GM13976 (cell line): ENCODE data around the gene PPP1CA.
"Not testable (repeated sequence)": the region's sequence is repeated elsewhere in the genome, so short reads cannot be mapped to it uniquely, and the experiment has no call there.

Experiments
- DNase-seq: peaks from one replicate; pipeline ENCODE4 v3.0.0; 2012; ENCODE audit warnings: low spot score
- in situ Hi-C: fragments of 300-500 bp; cut with MboI; formaldehyde crosslinking; loops from one replicate; pipeline ENCODE4 v1.12.0; 2022; ENCODE audit warnings: low sequenced_read_pairs, mixed read lengths, inconsistent platforms; ENCODE audit not compliant: unreplicated experiment
- TF ChIP-seq, protein P1 (sequence below): IDR thresholded peaks from 2 replicates; pipeline ENCODE4 v1.5.1; 2012; ENCODE audit warnings: borderline replicate concordance, mild to moderate bottlenecking; ENCODE audit not compliant: insufficient read depth; ENCODE audit errors: extremely low read depth, missing control alignments, control extremely low read depth

Gene PPP1CA

DNA sequence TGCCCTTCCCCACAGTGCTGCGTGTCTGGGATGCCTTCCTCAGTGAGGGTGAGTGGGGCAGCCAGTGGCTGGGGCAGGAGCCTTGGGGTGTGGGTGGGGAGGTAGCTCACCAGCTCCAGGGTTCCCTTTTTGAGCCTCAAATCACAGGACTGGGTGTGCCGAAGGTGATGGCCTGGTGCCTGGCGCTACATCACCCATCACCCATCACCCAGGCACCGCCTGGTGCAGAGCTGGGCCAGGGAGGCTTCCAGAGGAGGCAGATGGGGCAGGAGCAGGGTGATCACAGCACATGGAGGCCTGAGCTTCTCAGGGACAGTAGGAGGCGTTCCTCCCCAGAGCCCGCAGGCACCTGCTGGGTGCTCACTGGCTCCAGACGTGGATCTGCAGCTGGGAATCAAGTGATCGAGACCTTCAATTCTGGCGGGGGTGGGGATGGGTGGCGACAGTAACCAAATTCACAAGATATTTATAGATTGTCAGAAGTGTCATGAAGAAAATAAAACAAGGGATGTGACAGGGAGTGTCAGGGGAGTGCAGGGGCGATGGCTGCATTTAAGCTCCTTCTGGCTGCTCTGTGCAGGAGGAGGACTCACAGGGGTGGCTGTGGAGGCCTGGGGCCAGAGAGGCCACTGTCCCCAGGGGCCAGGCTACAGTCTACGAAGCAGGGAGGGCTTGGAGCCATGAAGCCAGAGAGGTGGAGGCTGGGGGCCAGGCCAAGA lies 5.5 kb upstream of the PPP1CA start:
- DNase-seq: no peak
- in situ Hi-C loops: no loop called here
- TF ChIP-seq, protein P1, sequence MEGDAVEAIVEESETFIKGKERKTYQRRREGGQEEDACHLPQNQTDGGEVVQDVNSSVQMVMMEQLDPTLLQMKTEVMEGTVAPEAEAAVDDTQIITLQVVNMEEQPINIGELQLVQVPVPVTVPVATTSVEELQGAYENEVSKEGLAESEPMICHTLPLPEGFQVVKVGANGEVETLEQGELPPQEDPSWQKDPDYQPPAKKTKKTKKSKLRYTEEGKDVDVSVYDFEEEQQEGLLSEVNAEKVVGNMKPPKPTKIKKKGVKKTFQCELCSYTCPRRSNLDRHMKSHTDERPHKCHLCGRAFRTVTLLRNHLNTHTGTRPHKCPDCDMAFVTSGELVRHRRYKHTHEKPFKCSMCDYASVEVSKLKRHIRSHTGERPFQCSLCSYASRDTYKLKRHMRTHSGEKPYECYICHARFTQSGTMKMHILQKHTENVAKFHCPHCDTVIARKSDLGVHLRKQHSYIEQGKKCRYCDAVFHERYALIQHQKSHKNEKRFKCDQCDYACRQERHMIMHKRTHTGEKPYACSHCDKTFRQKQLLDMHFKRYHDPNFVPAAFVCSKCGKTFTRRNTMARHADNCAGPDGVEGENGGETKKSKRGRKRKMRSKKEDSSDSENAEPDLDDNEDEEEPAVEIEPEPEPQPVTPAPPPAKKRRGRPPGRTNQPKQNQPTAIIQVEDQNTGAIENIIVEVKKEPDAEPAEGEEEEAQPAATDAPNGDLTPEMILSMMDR: no peak

DNA sequence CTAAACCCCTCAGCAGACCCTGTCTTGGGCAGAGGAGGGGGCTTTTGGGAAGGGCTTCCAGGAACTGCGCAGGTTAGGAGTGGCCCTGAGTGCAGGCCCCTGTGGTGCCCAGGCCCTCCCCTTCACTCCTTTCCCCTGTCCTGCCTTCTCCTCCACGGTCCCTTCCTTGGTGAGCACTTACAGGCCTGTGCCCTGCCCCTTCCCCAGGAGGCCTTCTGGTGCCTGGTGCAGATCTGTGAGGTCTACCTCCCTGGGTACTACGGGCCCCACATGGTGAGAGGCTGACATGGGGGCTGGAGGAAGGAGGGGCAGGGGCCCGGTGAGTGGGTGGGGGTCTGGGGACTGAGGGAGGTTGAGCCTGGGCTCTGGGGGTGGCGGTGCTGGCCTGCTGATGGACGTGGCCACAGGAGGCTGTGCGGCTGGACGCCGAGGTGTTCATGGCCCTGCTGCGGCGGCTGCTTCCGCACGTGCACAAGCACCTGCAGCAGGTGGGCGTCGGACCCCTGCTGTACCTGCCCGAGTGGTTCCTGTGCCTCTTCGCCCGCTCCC lies 4.8 kb upstream of the PPP1CA start:
- in situ Hi-C loops: no loop called here
- TF ChIP-seq, protein P1: no peak
- DNase-seq: no peak

DNA sequence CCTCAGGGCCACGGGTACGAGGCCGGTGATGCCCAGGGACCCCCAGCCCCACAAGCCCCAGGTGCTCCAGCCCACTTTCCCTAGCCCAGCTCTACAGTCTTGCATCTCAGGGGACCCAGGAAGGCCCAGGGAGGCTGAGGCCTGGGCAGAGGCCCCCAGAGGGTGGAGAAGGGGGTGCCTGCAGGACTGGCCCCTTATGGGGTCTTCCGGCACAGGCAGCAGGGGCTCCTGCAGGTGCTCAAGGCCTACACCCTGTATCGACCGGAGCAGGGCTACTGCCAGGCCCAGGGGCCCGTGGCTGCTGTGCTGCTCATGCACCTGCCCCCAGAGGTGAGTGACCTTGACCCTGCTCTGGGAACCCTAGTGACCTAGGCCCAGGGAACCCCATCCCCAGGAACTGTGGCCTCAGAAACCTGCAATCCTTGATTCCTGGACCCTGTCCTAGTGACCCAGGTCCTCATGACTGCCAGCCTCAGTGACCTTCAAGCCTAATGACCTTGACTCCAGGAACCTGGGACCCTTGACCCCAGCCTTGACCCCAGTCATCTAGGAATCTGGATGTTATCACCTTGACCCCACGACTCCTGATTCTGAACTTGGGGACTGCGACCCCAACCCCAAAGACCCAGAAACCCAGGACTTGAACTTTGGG lies 4.2 kb upstream of the PPP1CA start:
- DNase-seq: no peak
- in situ Hi-C loops: no loop called here
- TF ChIP-seq, protein P1: no peak

DNA sequence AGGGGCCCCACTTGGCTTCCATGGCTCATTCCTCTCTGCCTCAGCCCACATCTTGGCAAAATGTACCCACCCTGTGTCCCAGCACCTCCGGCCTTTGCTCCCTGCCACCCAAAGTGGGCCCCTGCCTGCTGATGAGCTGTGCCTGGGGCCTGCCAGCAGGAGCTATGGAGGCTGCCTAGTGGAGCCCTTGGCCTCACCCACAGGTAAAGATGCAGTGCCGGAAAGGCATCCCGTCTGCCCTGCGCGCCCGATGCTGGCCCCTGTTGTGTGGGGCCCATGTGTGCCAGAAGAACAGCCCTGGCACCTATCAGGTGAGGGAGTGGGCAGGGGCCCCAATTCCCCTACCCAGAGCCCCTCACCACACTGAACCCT lies 3.5 kb upstream of the PPP1CA start:
- DNase-seq: no peak
- TF ChIP-seq, protein P1: no peak
- in situ Hi-C loops: no loop called here

DNA sequence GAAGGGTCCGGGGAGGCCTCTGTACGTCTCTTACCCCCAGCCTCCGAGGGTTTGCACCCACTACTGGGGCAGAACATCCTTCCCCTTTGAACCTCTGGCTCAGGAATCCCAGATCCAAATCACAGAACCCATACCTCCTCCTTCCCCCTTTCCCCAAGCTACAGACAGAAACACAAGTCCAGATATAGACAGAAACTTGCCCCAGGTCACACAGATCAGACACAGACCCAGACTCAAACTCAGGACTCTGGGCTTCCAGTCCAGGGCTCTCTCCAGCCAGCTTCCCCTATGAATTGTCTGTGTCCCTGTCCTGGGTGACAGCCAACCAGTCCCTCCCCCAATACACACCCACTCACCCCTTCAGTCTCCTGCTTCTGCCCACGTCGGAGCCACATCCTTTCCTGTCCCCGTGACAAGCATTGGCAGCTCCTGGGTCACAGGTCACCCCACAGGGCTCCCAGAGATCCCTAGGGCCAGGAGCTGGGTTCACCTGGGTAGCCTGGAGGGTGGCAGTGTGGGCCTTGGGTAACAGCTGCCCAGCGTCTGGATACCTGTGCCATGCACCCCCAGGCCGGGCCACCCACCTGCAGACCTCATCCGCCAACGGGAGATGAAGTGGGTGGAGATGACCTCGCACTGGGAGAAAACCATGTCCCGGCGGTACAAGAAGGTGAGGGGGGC lies 3.0 kb upstream of the PPP1CA start:
- in situ Hi-C loops: no loop called here
- TF ChIP-seq, protein P1: no peak
- DNase-seq: no peak

DNA sequence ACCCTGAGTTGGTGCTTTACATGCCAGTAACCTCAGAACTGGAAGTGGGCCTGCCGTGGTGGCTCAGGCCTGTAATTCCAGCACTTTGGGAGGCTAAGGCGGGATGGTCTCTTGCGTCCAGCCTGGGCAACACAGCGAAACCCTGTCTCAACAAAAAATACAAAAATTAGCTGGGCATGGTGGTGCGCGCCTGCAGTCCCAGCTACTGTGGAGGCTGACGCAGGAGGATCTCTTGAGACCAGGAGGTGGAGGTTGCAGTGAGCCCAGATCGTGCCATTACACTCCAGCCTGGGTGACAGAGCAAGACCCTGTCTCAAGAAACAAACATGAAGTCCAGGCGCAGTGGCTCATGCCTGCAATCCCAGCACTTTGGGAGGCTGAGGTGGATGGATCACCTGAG lies 1.4 kb upstream of the PPP1CA start:
- in situ Hi-C loops, DNase-seq: not testable (repeated sequence)

DNA sequence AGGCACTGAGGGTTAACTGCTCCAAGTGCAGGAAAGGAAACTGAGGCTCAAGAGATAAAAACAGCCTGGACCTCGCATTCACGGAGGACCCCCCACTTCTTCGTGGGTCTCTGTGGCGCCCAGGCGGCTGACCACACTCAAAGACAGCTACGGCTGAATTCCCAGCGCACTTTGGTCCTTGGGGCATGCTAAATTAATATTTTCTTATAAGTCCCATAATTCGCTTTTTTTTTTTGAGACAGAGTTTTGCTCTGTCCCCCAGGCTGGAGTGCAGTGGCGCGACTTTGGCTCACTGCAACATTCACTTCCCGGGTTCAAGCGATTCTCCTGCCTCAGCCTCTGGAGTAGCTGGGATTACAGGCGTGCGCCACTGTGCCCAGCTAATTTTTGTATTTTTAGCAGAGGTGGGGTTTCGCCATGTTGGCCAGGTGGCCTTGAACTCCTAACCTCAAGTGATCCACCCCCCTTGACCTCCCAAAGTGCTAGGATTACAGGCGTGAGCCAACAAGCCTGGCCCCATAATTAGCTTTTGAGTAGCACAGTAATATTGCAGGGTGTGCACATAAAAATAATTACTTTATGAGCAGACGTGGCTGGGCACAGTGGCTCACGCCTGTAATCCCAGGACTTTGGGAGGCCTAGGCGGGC lies 658 bp upstream of the PPP1CA start:
- in situ Hi-C loops, DNase-seq: not testable (repeated sequence)
